GM23338 (cell line): ENCODE results near the gene ZBTB7C. TPM values are rescaled to one million over a fixed set of nuclear protein-coding genes. Genes with fewer than 3 reads are reported as not detected.

ENCODE experiments used
- ATAC-seq: fragments of 200-7000 bp; cut with Tn5 transposase; 3 replicates; pipeline ENCODE4 v1.9.1; 2020
- DNase-seq: peaks from one replicate; pipeline ENCODE4 v3.0.0-alpha.2; 2015; ENCODE audit warnings: low spot score
- H2AFZ ChIP-seq: fragments of 200-600 bp; sonication (generic); 2 replicates; pipeline ENCODE4 v1.8.0; 2016; ENCODE audit warnings: antibody characterized with exemption, mild to moderate bottlenecking, moderate library complexity
- H3F3A ChIP-seq: fragments of 200-600 bp; sonication (generic); replicated peaks from 2 replicates; pipeline ENCODE4 v1.8.0; 2017; ENCODE audit warnings: antibody characterized with exemption, mixed run types, low read depth
- H3K27ac ChIP-seq: fragments of 200-600 bp; sonication (generic); 2 replicates; pipeline ENCODE4 v1.6.1; 2016; ENCODE audit warnings: low read depth
- H3K27me3 ChIP-seq: fragments of 200-600 bp; sonication (generic); 2 replicates; pipeline ENCODE4 v1.8.0; 2016; ENCODE audit warnings: mild to moderate bottlenecking, mixed run types, moderate library complexity; ENCODE audit not compliant: insufficient read depth
- H3K36me3 ChIP-seq: fragments of 200-600 bp; sonication (generic); 2 replicates; pipeline ENCODE4 v1.8.0; 2016; ENCODE audit warnings: mild to moderate bottlenecking; ENCODE audit not compliant: insufficient read depth
- H3K4me1 ChIP-seq: fragments of 200-600 bp; sonication (generic); 2 replicates; pipeline ENCODE4 v1.8.0; 2016; ENCODE audit warnings: mild to moderate bottlenecking, moderate library complexity; ENCODE audit not compliant: insufficient read depth
- H3K4me2 ChIP-seq: fragments of 200-600 bp; sonication (generic); 2 replicates; pipeline ENCODE4 v1.7.1; 2017; ENCODE audit warnings: mixed run types
- H3K4me3 ChIP-seq: fragments of 200-600 bp; sonication (generic); 2 replicates; pipeline ENCODE4 v1.6.1; 2016; ENCODE audit warnings: mixed run types
- H3K79me2 ChIP-seq: fragments of 200-600 bp; sonication (generic); replicated peaks from 2 replicates; pipeline ENCODE4 v1.8.0; 2017; ENCODE audit warnings: mild to moderate bottlenecking; ENCODE audit not compliant: insufficient read depth
- H3K9me2 ChIP-seq: fragments of 200-600 bp; sonication (generic); 2 replicates; pipeline ENCODE4 v1.8.0; 2017; ENCODE audit not compliant: insufficient read depth
- H4K20me1 ChIP-seq: fragments of 200-600 bp; sonication (generic); replicated peaks from 2 replicates; pipeline ENCODE4 v1.8.0; 2017; ENCODE audit warnings: mild to moderate bottlenecking; ENCODE audit not compliant: insufficient read depth
- H3K27ac Mint-ChIP-seq: 2 replicates; pipeline ENCODE4 v1.8.0; 2020; ENCODE audit warnings: inconsistent platforms, mild to moderate bottlenecking, moderate library complexity, mixed read lengths
- H3K27me3 Mint-ChIP-seq: 3 replicates; pipeline ENCODE4 v1.8.0; 2022; ENCODE audit warnings: low read depth, mild to moderate bottlenecking, moderate library complexity, mixed read lengths, inconsistent platforms; ENCODE audit not compliant: insufficient read depth, poor library complexity
- H3K36me3 Mint-ChIP-seq: 3 replicates; pipeline ENCODE4 v1.8.0; 2021; ENCODE audit warnings: low read depth, mild to moderate bottlenecking, inconsistent platforms, moderate library complexity, mixed read lengths
- H3K4me1 Mint-ChIP-seq: 3 replicates; pipeline ENCODE4 v1.8.0; 2020; ENCODE audit warnings: mild to moderate bottlenecking, inconsistent platforms, mixed read lengths
- H3K4me3 Mint-ChIP-seq: 3 replicates; pipeline ENCODE4 v1.8.0; 2021; ENCODE audit warnings: moderate library complexity, mild to moderate bottlenecking, inconsistent platforms, mixed read lengths
- H3K9me3 Mint-ChIP-seq: 3 replicates; pipeline ENCODE4 v1.8.0; 2020; ENCODE audit warnings: moderate library complexity, mild to moderate bottlenecking, inconsistent platforms, mixed read lengths
- CREB1 ChIP-seq: fragments of 250-450 bp; sonication (Bioruptor Pico); IDR thresholded peaks from 2 replicates; pipeline ENCODE4 v1.5.0; 2020; ENCODE audit warnings: low read depth, mild to moderate bottlenecking, moderate library complexity
- CTCF ChIP-seq, 2 experiments: fragments of 200-600 bp in 1 of 2; sonication (generic) in 1 of 2; conservative IDR thresholded peaks; 2 replicates each; pipeline versions ENCODE4 v1.5.1 to v1.6.1; 2016 to 2017; ENCODE audit warnings: antibody characterized with exemption in 2 of 2, low read depth in 2 of 2, mild to moderate bottlenecking in 2 of 2, moderate library complexity in 1 of 2
- ETS1 ChIP-seq: IDR thresholded peaks from 2 replicates; pipeline ENCODE4 v1.6.1; 2016; ENCODE audit warnings: antibody characterized with exemption
- EZH2 ChIP-seq: fragments of 200-600 bp; sonication (generic); IDR thresholded peaks from one replicate; pipeline ENCODE4 v1.8.0; 2017; ENCODE audit warnings: antibody characterized with exemption, mild to moderate bottlenecking, low read depth; ENCODE audit not compliant: unreplicated experiment
- EZH2phosphoT487 ChIP-seq: fragments of 200-600 bp; sonication (generic); IDR thresholded peaks from one replicate; pipeline ENCODE4 v1.8.1; 2018; ENCODE audit warnings: antibody characterized with exemption; ENCODE audit not compliant: unreplicated experiment
- NANOG ChIP-seq: IDR thresholded peaks from 2 replicates; pipeline ENCODE4 v1.6.1; 2016; ENCODE audit warnings: antibody characterized with exemption, borderline replicate concordance
- POLR2AphosphoS5 ChIP-seq: IDR thresholded peaks from 2 replicates; pipeline ENCODE4 v1.6.1; 2016; ENCODE audit warnings: antibody characterized with exemption, low read depth
- REST ChIP-seq: IDR thresholded peaks from one replicate; pipeline ENCODE4 v1.6.1; 2018; ENCODE audit warnings: antibody characterized with exemption; ENCODE audit not compliant: unreplicated experiment
- STAT1 ChIP-seq: IDR thresholded peaks from one replicate; pipeline ENCODE4 v1.6.1; 2016; ENCODE audit warnings: antibody characterized with exemption; ENCODE audit not compliant: unreplicated experiment
- ZNF114 ChIP-seq: fragments of 250-450 bp; sonication (Bioruptor Pico); IDR thresholded peaks from 2 replicates; pipeline ENCODE4 v1.5.0; 2020; ENCODE audit warnings: mild to moderate bottlenecking, moderate library complexity
- ZNF331 ChIP-seq: fragments of 250-450 bp; sonication (Bioruptor Pico); IDR thresholded peaks from 2 replicates; pipeline ENCODE4 v1.5.0; 2020; ENCODE audit warnings: low read depth, mild to moderate bottlenecking, moderate library complexity
- ZNF462 ChIP-seq: fragments of 250-450 bp; sonication (Bioruptor Pico); IDR thresholded peaks from 2 replicates; pipeline ENCODE4 v1.5.0; 2020; ENCODE audit warnings: mild to moderate bottlenecking, moderate library complexity
- polyA plus RNA-seq: library from polyadenylated mRNA; unstranded; fragments of >200 nt; fragmentation: Nextera tagmentation; extraction: Ambion mirVana; gene quantifications from 2 replicates; pipeline ENCODE4 v1.2.1, GENCODE V29; 2016
- total RNA-seq: library from RNA; depleted of rRNA; stranded (reverse); fragments of >200 nt; shearing (Covaris generic); gene quantifications from 2 replicates; pipeline ENCODE4 v1.2.3, GENCODE V29; 2014

The ZBTB7C gene
- total and polyA plus RNA-seq, 2 experiments from 2014 or later, result 0.03 to 0.14 TPM

GRCh38 chr18:48293954-48294898, 115.0 kb downstream of the ZBTB7C start:
- ATAC-seq, result peak; percentile 12; the same call in 2 of the 3 replicates
- no peak overlapping the region for H3K4me3 ChIP-seq
- Mint-ChIP-seq H3K4me1 (peaks cover 26% of the 10 kb centered on the region), H3K27me3 (peaks cover 8% of the 10 kb centered on the region), H3K4me3 (no peak overlapping the region), H3K9me3 (no peaks in the 10 kb centered on the region), H3K36me3 (no peaks in the 10 kb centered on the region; the same call in 2 of the 3 replicates), H3K27ac (no peak overlapping the region)
- H3K79me2 ChIP-seq, result no peaks in the 10 kb centered on the region
- H3K9me2 ChIP-seq, result no peaks in the 10 kb centered on the region
- no peak overlapping the region for H3K27ac ChIP-seq
- no peak overlapping the region for H3K4me2 ChIP-seq
- no peaks in the 10 kb centered on the region for H3K36me3 ChIP-seq
- H3K27me3 ChIP-seq, result no peaks in the 10 kb centered on the region
- H2AFZ ChIP-seq, result 0 out of 2 replicates have a peak overlapping the region, but pooled peaks have one; percentile 56
- H4K20me1 ChIP-seq, result no peaks in the 10 kb centered on the region
- H3F3A ChIP-seq, result no peaks in the 10 kb centered on the region
- TF ChIP-seq STAT1, result no peak
- no peak for TF ChIP-seq ETS1
- no peak for TF ChIP-seq CTCF (conservative IDR thresholded peaks at IDR 0.05; ENCODE audit: low read depth in 2 of 2)
- TF ChIP-seq ZNF114 (CRISPR knock-in tag), result no peak
- TF ChIP-seq NANOG, result no peak
- no peak for TF ChIP-seq ZNF331
- no peak for TF ChIP-seq REST
- no peak for TF ChIP-seq EZH2phosphoT487
- no peak for TF ChIP-seq POLR2AphosphoS5
- no peak for TF ChIP-seq CREB1 (CRISPR knock-in tag)
- TF ChIP-seq EZH2, result no peak
- TF ChIP-seq ZNF462 (CRISPR knock-in tag), result no peak
- H3K4me1 ChIP-seq, result no peaks in the 10 kb centered on the region
- DNase-seq, result no peak
